WTC11 (cell line): Measurements from ENCODE around the gene CACNA2D4. TPM values are rescaled to one million over a fixed set of nuclear protein-coding genes. Genes with fewer than 3 reads are reported as not detected.

Experiments
- ATAC-seq: fragments of 200-7000 bp; cut with Tn5 transposase; 2 replicates; pipeline ENCODE4 v1.10.0; 2021; ENCODE audit warnings: mild to moderate bottlenecking, moderate library complexity
- CTCF ChIA-PET: fragments of 300-600 bp; sonication (Branson Sonifier 250); formaldehyde crosslinking; loops from one replicate; lab custom pipeline; 2021; ENCODE audit warnings: antibody characterized with exemption; lab: Charles Lee
- POLR2A ChIA-PET: fragments of 350-600 bp; sonication (Branson Sonifier 250); formaldehyde crosslinking; loops from one replicate; lab custom pipeline; 2021; ENCODE audit warnings: antibody characterized with exemption; lab: Charles Lee
- DNase-seq: peaks from one replicate; pipeline ENCODE4 v3.0.0; 2021; ENCODE audit warnings: low spot score
- H3K27ac Mint-ChIP-seq: 2 replicates; pipeline ENCODE4 v1.8.0; 2021; ENCODE audit warnings: mixed read lengths
- H3K27me3 Mint-ChIP-seq: 2 replicates; pipeline ENCODE4 v1.8.0; 2021; ENCODE audit warnings: low read depth, mild to moderate bottlenecking, moderate library complexity, mixed read lengths
- H3K36me3 Mint-ChIP-seq: 2 replicates; pipeline ENCODE4 v1.8.0; 2021; ENCODE audit warnings: mixed read lengths
- H3K4me1 Mint-ChIP-seq: 2 replicates; pipeline ENCODE4 v1.8.0; 2022; ENCODE audit warnings: mixed read lengths
- H3K4me3 Mint-ChIP-seq: 2 replicates; pipeline ENCODE4 v1.8.0; 2021; ENCODE audit warnings: mild to moderate bottlenecking, moderate library complexity, mixed read lengths
- H3K9me3 Mint-ChIP-seq: 2 replicates; pipeline ENCODE4 v1.8.0; 2021; ENCODE audit warnings: mixed read lengths
- ERG ChIP-seq: fragments of 250-450 bp; sonication (Bioruptor Pico); IDR thresholded peaks from 2 replicates; pipeline ENCODE4 v1.8.0; 2021; ENCODE audit warnings: mild to moderate bottlenecking
- GABPB1 ChIP-seq: sonication (generic); formaldehyde crosslinking; IDR thresholded peaks from 2 replicates; pipeline ENCODE4 v1.8.1; 2023; ENCODE audit warnings: mild to moderate bottlenecking, missing genetic modification reagents
- HMGA2 ChIP-seq: fragments of 250-450 bp; sonication (Bioruptor Pico); IDR thresholded peaks from 2 replicates; pipeline ENCODE4 v1.4.0; 2021; ENCODE audit warnings: mild to moderate bottlenecking, moderate library complexity
- KAT7 ChIP-seq: sonication (generic); formaldehyde crosslinking; IDR thresholded peaks from 2 replicates; pipeline ENCODE4 v1.8.1; 2023; ENCODE audit warnings: missing genetic modification reagents, mild to moderate bottlenecking, borderline replicate concordance
- MYBL2 ChIP-seq: sonication (generic); formaldehyde crosslinking; IDR thresholded peaks from 2 replicates; pipeline ENCODE4 v1.8.1; 2023; ENCODE audit warnings: mild to moderate bottlenecking, moderate library complexity, missing genetic modification reagents
- NFE2L1 ChIP-seq: sonication (generic); formaldehyde crosslinking; IDR thresholded peaks from 2 replicates; pipeline ENCODE4 v1.8.1; 2023; ENCODE audit warnings: missing genetic modification reagents
- NR2C2 ChIP-seq: sonication (generic); formaldehyde crosslinking; IDR thresholded peaks from 2 replicates; pipeline ENCODE4 v1.8.0; 2022; ENCODE audit warnings: mild to moderate bottlenecking, missing genetic modification reagents
- NR3C1 ChIP-seq: sonication (generic); formaldehyde crosslinking; conservative IDR thresholded peaks from 2 replicates; pipeline ENCODE4 v1.8.1; 2023; ENCODE audit warnings: low read depth, mild to moderate bottlenecking, missing genetic modification reagents
- RORB ChIP-seq: fragments of 250-450 bp; sonication (Bioruptor Pico); IDR thresholded peaks from 2 replicates; pipeline ENCODE4 v1.9.0; 2021; ENCODE audit warnings: mild to moderate bottlenecking
- SMAD3 ChIP-seq: sonication (generic); formaldehyde crosslinking; IDR thresholded peaks from 2 replicates; pipeline ENCODE4 v1.8.0; 2022; ENCODE audit warnings: missing genetic modification reagents, mild to moderate bottlenecking, borderline replicate concordance
- TCF7 ChIP-seq: sonication (generic); formaldehyde crosslinking; IDR thresholded peaks from 2 replicates; pipeline ENCODE4 v1.8.0; 2022; ENCODE audit warnings: mild to moderate bottlenecking, low read depth, missing genetic modification reagents, moderate library complexity
- ZNF121 ChIP-seq: sonication (generic); formaldehyde crosslinking; IDR thresholded peaks from 2 replicates; pipeline ENCODE4 v1.8.0; 2023; ENCODE audit warnings: missing genetic modification reagents
- ZNF138 ChIP-seq: sonication (generic); formaldehyde crosslinking; conservative IDR thresholded peaks from 2 replicates; pipeline ENCODE4 v1.8.1; 2022; ENCODE audit warnings: mild to moderate bottlenecking, moderate library complexity, missing genetic modification reagents
- ZNF317 ChIP-seq: sonication (generic); formaldehyde crosslinking; IDR thresholded peaks from 2 replicates; pipeline ENCODE4 v1.8.1; 2023; ENCODE audit warnings: low read depth, mild to moderate bottlenecking, moderate library complexity, missing genetic modification reagents, borderline replicate concordance
- total RNA-seq: library from RNA; stranded (reverse); gene quantifications from 3 replicates; pipeline ENCODE4 v1.2.3, GENCODE V29; 2021
- TF ChIP-seq, protein P1 (sequence below): fragments of 250-450 bp; sonication (Bioruptor Pico); IDR thresholded peaks from 2 replicates; pipeline ENCODE4 v1.9.0; 2021; ENCODE audit warnings: mild to moderate bottlenecking, borderline replicate concordance
- TF ChIP-seq, protein P2 (sequence below): sonication (generic); formaldehyde crosslinking; IDR thresholded peaks from 2 replicates; pipeline ENCODE4 v1.8.0; 2022; ENCODE audit warnings: mild to moderate bottlenecking, missing genetic modification reagents
- TF ChIP-seq, protein P3 (sequence below): fragments of 250-450 bp; sonication (Bioruptor Pico); IDR thresholded peaks from 2 replicates; pipeline ENCODE4 v2.1.2; 2022; ENCODE audit warnings: mild to moderate bottlenecking, moderate library complexity
- TF ChIP-seq, protein P4 (sequence below): sonication (generic); formaldehyde crosslinking; IDR thresholded peaks from 2 replicates; pipeline ENCODE4 v1.8.1; 2023; ENCODE audit warnings: mild to moderate bottlenecking, moderate library complexity, missing genetic modification reagents

Gene CACNA2D4
- total RNA-seq, 1 experiment from 2014 or later = 0.04 TPM

DNA sequence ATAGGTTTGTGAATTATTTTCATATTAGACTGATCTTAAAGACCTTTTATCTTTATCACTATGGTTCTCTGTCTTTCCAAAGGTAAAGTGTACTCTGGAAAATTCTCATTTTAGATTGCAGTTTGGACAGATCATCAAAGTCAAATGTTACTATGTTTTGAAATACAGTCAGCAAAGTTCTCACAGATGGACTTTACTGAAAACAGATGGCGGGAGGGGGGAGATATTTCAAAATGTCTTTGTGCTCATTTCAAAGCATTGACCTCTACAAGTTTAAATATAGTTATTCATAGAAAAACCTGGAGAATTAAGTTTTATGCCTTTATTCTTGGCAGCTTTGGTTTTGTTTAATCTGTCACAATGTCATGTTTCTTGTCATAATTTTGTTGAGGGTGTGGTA is 149.8 kb downstream of the CACNA2D4 start:
- ChIA-PET CTCF (interaction anchor here (3.6 kb wide), 1 partner anchor 22 kb away, joined by 12 read pairs; no protein-coding TSS in a partner anchor), POLR2A (no interaction called here)
- peaks cover 14% of the 10 kb centered on the region for H3K4me1 Mint-ChIP-seq

More for the DNA sequence above, 149.8 kb downstream of the CACNA2D4 start:
- ATAC-seq (no peak), DNase-seq (no peak)
- Mint-ChIP-seq H3K36me3 (0 out of 2 replicates have a peak, but pooled peaks cover 1% of the 10 kb centered on the region), H3K4me3 (no peak overlapping the region), H3K9me3 (no peaks in the 10 kb centered on the region), H3K27ac (no peak overlapping the region), H3K27me3 (no peaks in the 10 kb centered on the region)
- TF ChIP-seq RORB (CRISPR knock-in tag) (no peak), NFE2L1 (CRISPR knock-in tag) (no peak), HMGA2 (CRISPR knock-in tag) (no peak), ZNF138 (CRISPR knock-in tag) (no peak), GABPB1 (no peak), ERG (CRISPR knock-in tag) (no peak), TCF7 (CRISPR knock-in tag) (no peak), KAT7 (CRISPR knock-in tag) (no peak), ZNF121 (no peak), SMAD3 (CRISPR knock-in tag) (no peak), NR2C2 (CRISPR knock-in tag) (no peak), NR3C1 (CRISPR knock-in tag) (no peak), ZNF317 (CRISPR knock-in tag) (no peak), MYBL2 (CRISPR knock-in tag) (no peak)
- TF ChIP-seq, protein P1, sequence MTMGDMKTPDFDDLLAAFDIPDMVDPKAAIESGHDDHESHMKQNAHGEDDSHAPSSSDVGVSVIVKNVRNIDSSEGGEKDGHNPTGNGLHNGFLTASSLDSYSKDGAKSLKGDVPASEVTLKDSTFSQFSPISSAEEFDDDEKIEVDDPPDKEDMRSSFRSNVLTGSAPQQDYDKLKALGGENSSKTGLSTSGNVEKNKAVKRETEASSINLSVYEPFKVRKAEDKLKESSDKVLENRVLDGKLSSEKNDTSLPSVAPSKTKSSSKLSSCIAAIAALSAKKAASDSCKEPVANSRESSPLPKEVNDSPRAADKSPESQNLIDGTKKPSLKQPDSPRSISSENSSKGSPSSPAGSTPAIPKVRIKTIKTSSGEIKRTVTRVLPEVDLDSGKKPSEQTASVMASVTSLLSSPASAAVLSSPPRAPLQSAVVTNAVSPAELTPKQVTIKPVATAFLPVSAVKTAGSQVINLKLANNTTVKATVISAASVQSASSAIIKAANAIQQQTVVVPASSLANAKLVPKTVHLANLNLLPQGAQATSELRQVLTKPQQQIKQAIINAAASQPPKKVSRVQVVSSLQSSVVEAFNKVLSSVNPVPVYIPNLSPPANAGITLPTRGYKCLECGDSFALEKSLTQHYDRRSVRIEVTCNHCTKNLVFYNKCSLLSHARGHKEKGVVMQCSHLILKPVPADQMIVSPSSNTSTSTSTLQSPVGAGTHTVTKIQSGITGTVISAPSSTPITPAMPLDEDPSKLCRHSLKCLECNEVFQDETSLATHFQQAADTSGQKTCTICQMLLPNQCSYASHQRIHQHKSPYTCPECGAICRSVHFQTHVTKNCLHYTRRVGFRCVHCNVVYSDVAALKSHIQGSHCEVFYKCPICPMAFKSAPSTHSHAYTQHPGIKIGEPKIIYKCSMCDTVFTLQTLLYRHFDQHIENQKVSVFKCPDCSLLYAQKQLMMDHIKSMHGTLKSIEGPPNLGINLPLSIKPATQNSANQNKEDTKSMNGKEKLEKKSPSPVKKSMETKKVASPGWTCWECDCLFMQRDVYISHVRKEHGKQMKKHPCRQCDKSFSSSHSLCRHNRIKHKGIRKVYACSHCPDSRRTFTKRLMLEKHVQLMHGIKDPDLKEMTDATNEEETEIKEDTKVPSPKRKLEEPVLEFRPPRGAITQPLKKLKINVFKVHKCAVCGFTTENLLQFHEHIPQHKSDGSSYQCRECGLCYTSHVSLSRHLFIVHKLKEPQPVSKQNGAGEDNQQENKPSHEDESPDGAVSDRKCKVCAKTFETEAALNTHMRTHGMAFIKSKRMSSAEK (CRISPR knock-in tag) = no peak
- TF ChIP-seq, protein P2, sequence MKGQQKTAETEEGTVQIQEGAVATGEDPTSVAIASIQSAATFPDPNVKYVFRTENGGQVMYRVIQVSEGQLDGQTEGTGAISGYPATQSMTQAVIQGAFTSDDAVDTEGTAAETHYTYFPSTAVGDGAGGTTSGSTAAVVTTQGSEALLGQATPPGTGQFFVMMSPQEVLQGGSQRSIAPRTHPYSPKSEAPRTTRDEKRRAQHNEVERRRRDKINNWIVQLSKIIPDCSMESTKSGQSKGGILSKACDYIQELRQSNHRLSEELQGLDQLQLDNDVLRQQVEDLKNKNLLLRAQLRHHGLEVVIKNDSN (CRISPR knock-in tag) = no peak
- TF ChIP-seq, protein P3, sequence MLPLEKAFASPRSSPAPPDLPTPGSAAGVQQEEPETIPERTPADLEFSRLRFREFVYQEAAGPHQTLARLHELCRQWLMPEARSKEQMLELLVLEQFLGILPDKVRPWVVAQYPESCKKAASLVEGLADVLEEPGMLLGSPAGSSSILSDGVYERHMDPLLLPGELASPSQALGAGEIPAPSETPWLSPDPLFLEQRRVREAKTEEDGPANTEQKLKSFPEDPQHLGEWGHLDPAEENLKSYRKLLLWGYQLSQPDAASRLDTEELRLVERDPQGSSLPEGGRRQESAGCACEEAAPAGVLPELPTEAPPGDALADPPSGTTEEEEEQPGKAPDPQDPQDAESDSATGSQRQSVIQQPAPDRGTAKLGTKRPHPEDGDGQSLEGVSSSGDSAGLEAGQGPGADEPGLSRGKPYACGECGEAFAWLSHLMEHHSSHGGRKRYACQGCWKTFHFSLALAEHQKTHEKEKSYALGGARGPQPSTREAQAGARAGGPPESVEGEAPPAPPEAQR (CRISPR knock-in tag) = no peak
- TF ChIP-seq, protein P4, sequence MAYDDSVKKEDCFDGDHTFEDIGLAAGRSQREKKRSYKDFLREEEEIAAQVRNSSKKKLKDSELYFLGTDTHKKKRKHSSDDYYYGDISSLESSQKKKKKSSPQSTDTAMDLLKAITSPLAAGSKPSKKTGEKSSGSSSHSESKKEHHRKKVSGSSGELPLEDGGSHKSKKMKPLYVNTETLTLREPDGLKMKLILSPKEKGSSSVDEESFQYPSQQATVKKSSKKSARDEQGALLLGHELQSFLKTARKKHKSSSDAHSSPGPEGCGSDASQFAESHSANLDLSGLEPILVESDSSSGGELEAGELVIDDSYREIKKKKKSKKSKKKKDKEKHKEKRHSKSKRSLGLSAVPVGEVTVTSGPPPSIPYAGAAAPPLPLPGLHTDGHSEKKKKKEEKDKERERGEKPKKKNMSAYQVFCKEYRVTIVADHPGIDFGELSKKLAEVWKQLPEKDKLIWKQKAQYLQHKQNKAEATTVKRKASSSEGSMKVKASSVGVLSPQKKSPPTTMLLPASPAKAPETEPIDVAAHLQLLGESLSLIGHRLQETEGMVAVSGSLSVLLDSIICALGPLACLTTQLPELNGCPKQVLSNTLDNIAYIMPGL (CRISPR knock-in tag) = no peak
